ENCODE results near the gene CELA1.
"Not testable (repeated sequence)": the region's sequence is repeated elsewhere in the genome, so short reads cannot be mapped to it uniquely, and the experiment has no call there.

CELA1 gene

DNA sequence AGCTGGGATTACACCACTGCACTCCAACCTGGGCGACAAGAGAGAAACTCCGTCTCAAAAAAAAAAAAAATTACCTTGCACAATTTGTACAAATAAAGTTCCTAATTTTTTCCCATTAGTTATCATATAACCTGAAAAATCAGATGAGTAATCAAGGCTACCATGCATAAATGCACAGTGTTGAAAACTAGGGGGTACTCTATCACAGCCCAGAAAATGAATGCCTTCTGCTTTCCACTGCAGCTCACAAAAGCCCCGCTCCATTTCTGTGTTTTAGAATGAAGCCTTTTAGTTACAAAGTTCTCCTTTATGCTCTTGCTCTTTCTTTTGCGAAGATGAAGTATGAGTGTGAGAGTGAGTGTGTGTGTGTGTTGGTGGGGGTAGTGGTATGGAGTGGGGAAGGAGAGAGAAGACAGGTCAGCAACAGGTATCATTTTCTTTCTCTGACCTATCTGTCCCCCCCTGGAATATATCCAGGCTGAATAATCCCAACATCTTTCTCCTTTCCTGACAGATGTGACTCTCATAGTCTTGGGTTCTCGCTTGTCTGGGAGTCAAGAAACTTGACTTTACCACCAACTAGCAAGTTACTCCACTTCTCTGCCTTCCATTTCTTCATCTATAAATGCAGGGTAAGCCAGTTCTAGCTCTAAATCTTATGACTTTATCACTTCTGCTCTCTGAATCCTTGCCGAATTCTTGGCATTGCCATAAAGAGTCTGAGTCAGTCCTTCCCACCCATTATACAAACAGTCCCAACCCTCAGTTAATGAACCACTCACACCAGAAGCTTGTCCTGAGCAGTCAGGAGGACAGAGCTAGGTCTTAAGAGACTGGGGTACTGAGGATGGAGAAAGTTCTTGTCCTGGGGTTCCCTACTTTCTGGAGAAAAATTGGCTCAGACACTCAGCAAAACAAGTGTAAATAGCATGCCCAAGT, 38.6 kb downstream of the CELA1 start:
- DNase-seq = no peak

DNA sequence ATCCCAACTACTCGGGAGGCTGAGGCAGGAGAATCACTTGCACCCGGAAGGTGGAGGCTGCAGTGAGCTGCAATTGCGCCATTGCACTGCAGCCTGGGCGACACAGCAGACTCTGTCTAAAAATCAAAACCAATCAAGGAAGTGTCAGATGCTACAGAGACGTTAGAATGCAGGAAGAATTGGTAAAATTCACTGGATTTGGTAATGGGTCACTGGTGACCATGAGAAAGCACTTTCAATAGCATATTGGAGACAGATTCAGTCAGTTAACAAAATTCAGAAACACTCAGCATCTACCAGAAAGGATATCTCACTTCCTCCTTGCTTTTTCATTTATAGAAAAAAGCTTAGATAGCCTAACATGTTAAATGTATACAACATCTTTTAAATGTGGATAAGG, 40.0 kb downstream of the CELA1 start:
- DNase-seq = no peak

DNA sequence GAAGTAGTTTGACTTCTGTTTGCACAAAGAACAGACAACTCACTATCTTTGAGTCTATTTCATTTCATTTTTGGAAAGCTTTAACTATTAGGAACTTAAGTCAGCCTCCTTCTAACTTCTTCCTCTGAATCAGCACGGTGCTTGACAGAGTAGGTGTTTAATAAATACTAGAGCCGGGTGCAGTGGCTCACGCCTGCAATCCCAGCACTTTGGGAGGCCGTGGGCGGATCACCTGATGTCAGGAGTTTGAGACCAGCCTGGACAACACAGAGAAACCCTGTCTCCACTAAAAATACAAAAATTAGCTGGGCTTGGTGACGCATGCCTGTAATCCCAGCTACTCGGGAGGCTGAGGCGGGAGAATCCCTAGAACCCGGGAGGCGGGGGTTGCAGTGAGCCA, 45.7 kb downstream of the CELA1 start:
- DNase-seq = not testable (repeated sequence)

DNA sequence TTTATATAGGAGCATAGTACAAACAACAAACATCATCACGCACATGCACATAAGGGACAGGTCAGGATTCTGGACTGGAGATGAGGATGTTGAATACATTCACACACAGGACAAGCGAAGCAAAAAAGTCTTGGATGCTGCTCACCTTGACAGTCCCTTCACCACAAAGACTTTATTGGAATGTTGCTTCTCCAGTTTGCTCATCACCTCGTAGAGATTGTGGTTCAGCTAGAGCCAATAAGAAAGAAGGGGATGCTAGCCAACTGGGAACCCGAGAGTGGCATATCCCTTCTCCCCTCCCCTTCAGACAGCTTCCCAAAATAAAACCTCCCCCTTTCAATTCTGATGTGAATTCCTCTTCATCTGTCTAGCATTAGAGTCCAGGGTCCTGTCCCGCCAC, 50.8 kb downstream of the CELA1 start:
- no peak for DNase-seq

DNA sequence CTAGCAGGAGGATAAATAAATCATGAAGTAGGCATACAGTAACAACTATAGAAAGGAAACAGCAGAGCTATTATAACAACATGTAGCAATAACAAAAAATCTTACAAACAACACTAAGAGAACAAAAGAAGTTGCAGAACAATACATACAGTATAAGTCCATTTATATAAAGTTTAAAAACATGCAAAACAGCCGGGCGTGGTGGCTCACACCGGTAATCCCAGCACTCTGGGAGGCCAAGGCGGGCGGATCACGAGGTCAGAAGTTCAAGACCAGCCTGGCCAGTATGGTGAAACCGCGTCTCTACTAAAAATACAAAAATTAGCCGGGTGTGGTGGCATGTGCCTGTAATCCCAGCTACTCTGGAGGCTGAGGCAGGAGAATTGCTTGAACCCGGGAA, 52.4 kb downstream of the CELA1 start:
- DNase-seq = not testable (repeated sequence)

DNA sequence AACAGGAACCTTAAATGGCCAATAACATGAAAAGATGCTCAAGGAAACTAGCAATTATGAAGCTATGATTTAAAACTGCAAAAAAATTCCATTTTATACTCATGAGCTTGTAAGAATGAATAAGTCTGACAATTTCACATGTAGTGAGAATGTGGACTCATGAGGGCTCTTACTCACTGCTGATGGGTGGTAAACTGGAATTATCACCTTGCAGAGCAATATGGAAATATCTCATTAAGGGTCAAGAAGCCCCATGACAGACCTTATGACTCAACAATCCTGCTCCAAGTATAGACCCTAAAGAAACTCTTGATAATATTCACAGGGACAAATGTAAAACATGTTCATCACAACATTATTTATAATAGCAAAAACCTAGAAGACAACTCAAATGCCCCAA, 52.8 kb downstream of the CELA1 start:
- no peak for DNase-seq

DNA sequence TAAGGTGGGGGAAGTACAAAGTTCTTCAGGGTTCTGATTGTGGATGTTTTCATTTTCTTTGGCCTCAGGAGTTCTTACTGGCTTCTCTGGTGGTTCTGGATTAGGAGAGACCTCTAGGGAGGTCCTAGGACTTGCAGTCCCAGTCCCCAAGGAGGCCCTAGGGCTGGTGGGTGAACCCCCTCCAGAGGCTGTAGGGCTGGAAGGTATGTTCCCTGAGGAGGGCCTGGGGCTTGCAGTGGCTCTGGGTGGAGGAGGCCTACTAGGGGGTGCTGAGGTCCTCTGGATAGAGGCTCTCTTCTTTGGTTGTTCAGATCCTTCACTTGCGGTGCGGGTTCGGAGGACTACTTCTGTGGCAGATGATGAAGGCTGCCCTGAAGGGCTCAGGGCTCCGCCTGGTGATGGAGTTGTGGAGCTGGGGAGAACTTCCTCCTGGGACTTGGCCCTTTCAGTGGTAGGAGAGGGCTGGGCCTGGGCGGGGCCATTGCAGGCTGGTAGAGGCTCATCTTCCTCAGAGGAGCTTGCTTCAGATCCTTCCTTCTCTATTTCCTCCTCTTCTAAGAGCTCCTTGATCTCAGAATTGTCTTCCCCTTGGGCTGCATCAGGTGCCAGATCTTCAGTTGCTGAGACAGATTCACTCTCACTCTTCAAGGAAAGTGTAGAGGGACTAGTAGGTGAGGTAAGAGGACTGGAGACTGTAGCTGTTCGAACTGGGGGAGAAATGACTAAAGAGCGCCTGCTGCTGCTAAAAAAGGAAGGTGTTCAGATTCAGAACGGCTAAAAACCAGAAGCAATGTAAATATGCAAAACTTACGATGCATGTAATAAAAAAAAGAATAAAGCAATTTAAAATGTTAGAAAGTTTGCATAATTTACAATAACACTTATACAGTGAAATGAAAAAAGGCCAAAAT, 54.6 kb downstream of the CELA1 start:
- not testable (repeated sequence) for DNase-seq

DNA sequence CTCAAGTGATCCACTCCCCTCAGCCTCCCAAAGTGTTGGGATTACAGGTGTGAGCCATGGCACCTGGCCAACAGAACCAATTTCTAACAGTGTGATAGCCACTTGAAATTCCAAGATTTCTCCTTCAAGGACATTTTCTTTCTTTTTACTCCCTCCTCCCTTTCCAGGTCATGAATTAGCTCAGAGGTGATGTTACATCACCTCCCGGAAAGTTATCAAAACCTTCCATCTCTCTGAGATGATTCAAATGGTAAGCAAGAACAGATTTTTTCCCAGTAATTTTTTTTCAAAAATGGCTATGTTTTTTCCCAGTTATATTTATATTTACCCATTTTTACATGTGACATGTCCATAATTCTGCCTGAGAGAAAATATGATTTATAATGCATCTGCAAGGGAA, 60.6 kb downstream of the CELA1 start:
- no peak for DNase-seq

DNA sequence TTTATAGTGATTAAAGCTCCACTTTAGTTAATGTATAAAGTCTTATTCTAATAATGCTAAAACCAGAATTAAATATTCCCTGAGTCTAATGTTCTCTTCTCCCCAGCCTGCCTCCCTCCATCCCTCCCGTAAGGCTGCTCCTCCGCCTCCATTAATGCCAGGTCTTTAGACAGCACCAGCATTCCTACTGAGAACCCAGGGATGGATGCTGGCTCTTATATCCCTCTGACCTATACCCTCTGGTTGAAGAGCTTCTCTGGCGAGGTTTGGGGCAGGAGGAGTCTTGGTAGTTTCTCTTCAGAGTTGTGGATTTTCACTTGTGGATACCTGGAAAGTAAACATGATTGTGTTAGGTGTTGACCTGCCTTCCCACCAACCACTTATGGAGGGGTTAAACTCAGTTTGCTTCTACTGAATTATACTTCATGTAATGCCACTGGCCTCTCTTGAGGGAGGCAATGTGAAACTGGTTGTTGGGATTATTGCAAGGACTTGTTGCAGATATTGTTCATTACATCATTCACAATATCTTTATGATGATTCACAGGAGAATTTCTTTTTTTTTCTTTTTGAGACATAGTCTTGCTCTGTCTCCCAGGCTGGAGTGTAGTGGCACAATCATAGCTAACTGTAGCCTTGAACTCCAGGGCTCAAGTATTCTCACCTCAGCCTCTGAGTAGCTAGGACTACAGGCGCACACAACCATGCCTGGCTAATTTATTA, 65.1 kb downstream of the CELA1 start:
- no peak for DNase-seq

All from stimulated activated CD4-positive, alpha-beta T cell treated with anti-CD3 and anti-CD28 coated beads, Interleukin-15, amount 100 ng/mL, for 24 hours (primary cell).